ENCODE measurements around the gene DIP2C.

The DIP2C gene

DNA sequence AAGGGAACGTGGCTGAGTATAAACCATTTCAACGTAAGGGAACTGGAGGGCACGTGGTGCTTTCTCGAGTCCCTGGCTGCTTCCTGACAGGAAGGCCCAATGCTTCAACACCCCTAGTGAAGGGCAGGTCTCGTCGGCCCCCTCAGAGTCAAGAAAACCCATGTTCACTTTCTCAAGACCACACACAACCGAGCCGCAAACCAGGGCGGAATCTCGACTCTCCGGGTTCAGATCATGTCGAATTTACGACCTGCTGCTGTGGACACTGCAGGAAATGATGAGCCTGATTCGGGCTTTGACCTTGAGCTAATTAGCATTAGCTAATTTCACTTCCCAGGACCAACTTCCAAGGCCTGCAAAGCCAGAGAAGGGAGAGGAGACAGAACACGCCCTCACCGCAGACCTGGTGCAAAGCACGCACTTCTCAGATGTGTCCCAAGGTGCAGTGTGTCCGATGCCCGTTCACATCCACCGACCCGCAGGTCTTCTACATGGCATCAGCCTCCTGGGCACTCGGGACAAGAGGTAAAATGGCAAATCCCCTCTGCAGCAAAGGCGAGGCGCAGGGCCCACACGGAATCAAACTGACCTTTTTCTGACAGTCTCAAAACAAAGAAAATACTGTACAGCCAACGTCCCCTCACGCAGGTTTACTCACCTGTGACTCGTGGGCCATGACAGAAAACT is 94.7 kb downstream of the DIP2C start:
- Histone ChIP-seq H2AFZ (ENCODE audit: low read depth, low read length) (no peak overlapping the region), H3K9ac (ENCODE audit: low read depth, low read length) (no peak overlapping the region), H3K4me1 (ENCODE audit: insufficient read depth, low read length) (no peaks in the 10 kb centered on the region), H3K79me2 (ENCODE audit: insufficient read depth, low read length) (no peaks in the 10 kb centered on the region), H3K27me3 (ENCODE audit: insufficient read depth, low read length, poor library complexity) (peaks cover 12% of the 10 kb centered on the region), H3K4me2 (ENCODE audit: insufficient read depth, low read length) (no peak overlapping the region), H3K27ac (ENCODE audit: low read length) (no peak overlapping the region), H3K9me3 (ENCODE audit: insufficient read depth, low read length, severe bottlenecking) (no peaks in the 10 kb centered on the region), H3K36me3 (ENCODE audit: insufficient read depth, low read length) (no peaks in the 10 kb centered on the region), H4K20me1 (ENCODE audit: insufficient read depth, low read length) (no peaks in the 10 kb centered on the region), H3K4me3 (ENCODE audit: low read depth in 1 of 2, low read length in 2 of 2) (no peak overlapping the region)
- no peak for TF ChIP-seq EZH2 (IDR thresholded peaks at IDR 0.05; ENCODE audit: borderline replicate concordance, low read depth, low read length, severe bottlenecking)
- TF ChIP-seq, protein P1, sequence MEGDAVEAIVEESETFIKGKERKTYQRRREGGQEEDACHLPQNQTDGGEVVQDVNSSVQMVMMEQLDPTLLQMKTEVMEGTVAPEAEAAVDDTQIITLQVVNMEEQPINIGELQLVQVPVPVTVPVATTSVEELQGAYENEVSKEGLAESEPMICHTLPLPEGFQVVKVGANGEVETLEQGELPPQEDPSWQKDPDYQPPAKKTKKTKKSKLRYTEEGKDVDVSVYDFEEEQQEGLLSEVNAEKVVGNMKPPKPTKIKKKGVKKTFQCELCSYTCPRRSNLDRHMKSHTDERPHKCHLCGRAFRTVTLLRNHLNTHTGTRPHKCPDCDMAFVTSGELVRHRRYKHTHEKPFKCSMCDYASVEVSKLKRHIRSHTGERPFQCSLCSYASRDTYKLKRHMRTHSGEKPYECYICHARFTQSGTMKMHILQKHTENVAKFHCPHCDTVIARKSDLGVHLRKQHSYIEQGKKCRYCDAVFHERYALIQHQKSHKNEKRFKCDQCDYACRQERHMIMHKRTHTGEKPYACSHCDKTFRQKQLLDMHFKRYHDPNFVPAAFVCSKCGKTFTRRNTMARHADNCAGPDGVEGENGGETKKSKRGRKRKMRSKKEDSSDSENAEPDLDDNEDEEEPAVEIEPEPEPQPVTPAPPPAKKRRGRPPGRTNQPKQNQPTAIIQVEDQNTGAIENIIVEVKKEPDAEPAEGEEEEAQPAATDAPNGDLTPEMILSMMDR (IDR thresholded peaks at IDR 0.05; ENCODE audit: borderline replicate concordance, extremely low read depth, low read length, poor library complexity, severe bottlenecking): no peak
- ATAC-seq (ENCODE audit: insufficient read depth, low read depth): no peak
- DNase-seq: no peak

DNA sequence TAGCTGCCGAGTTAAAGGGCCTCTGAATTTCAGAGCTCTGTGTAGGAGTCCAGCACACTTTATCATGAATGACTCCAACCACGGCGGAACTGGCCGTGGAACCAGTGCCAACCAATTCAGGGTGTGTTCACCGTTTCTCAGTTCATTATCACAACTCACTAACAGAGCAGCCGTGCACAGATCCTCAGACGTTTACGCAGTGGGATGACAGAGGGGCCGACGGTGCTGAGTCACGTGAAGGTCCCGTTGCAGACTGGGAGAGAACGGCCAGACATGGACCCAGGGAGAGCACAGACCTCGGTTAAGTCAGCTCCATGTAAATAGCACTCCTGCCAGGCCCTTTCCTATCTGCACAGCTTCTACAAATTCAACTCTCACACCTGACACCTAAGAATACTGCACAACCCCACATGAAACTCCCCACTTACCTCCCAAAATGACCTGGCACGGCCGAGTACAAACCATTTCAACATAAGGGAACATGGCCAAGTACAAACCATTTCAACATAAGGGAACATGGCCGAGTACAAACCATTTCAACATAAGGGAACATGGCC is 95.5 kb downstream of the DIP2C start:
- H3K4me3 ChIP-seq (ENCODE audit: low read depth in 1 of 2, low read length in 2 of 2): no peak overlapping the region
- no peak overlapping the region for H3K27ac ChIP-seq (ENCODE audit: low read length)
- no peak overlapping the region for H3K9ac ChIP-seq (ENCODE audit: low read depth, low read length)
- H3K4me1 ChIP-seq (ENCODE audit: insufficient read depth, low read length): no peaks in the 10 kb centered on the region
- H2AFZ ChIP-seq (ENCODE audit: low read depth, low read length): no peak overlapping the region
- no peak overlapping the region for H3K4me2 ChIP-seq (ENCODE audit: insufficient read depth, low read length)
- no peaks in the 10 kb centered on the region for H4K20me1 ChIP-seq (ENCODE audit: insufficient read depth, low read length)
- H3K9me3 ChIP-seq (ENCODE audit: insufficient read depth, low read length, severe bottlenecking): no peaks in the 10 kb centered on the region
- peaks cover 13% of the 10 kb centered on the region for H3K27me3 ChIP-seq (ENCODE audit: insufficient read depth, low read length, poor library complexity)
- no peaks in the 10 kb centered on the region for H3K79me2 ChIP-seq (ENCODE audit: insufficient read depth, low read length)
- TF ChIP-seq, protein P1 (IDR thresholded peaks at IDR 0.05; ENCODE audit: borderline replicate concordance, extremely low read depth, low read length, poor library complexity, severe bottlenecking): no peak
- no peak for TF ChIP-seq EZH2 (IDR thresholded peaks at IDR 0.05; ENCODE audit: borderline replicate concordance, low read depth, low read length, severe bottlenecking)
- no peak for ATAC-seq (ENCODE audit: insufficient read depth, low read depth)
- DNase-seq: no peak
- no peaks in the 10 kb centered on the region for H3K36me3 ChIP-seq (ENCODE audit: insufficient read depth, low read length)

DNA sequence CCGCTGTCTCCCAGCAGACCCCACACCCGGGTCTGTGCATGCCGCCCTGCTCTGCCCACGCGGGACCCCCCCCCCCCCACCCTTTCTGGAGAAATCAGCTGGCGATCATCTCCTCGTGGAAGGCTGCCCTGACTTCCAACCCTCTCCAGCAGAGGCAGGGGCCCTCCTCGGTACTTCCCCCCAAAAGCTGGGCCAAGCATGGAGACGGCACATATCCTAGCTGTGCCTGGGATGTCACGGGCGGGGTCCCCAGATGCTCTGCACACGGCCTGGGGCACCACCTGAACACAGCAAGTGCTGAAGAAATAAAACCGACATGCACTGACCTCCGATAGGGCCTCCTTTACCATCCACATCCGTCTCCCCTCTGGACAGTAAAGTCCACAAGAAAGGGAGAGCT is 96.0 kb downstream of the DIP2C start:
- no peak overlapping the region for H3K4me2 ChIP-seq (ENCODE audit: insufficient read depth, low read length)
- H3K79me2 ChIP-seq (ENCODE audit: insufficient read depth, low read length): no peaks in the 10 kb centered on the region
- H3K36me3 ChIP-seq (ENCODE audit: insufficient read depth, low read length): no peaks in the 10 kb centered on the region
- no peaks in the 10 kb centered on the region for H4K20me1 ChIP-seq (ENCODE audit: insufficient read depth, low read length)
- H3K27ac ChIP-seq (ENCODE audit: low read length): no peak overlapping the region
- no peak overlapping the region for H2AFZ ChIP-seq (ENCODE audit: low read depth, low read length)
- TF ChIP-seq EZH2 (IDR thresholded peaks at IDR 0.05; ENCODE audit: borderline replicate concordance, low read depth, low read length, severe bottlenecking): no peak
- TF ChIP-seq, protein P1 (IDR thresholded peaks at IDR 0.05; ENCODE audit: borderline replicate concordance, extremely low read depth, low read length, poor library complexity, severe bottlenecking): no peak
- DNase-seq (no peak), ATAC-seq (ENCODE audit: insufficient read depth, low read depth) (no peak)
- H3K9ac ChIP-seq (ENCODE audit: low read depth, low read length): no peak overlapping the region
- H3K4me1 ChIP-seq (ENCODE audit: insufficient read depth, low read length): no peaks in the 10 kb centered on the region
- H3K4me3 ChIP-seq (ENCODE audit: low read depth in 1 of 2, low read length in 2 of 2): no peak overlapping the region
- H3K27me3 ChIP-seq (ENCODE audit: insufficient read depth, low read length, poor library complexity): peaks cover 13% of the 10 kb centered on the region
- H3K9me3 ChIP-seq (ENCODE audit: insufficient read depth, low read length, severe bottlenecking): no peaks in the 10 kb centered on the region

All from DND-41 (cell line).